GM19468 (cell line): ENCODE measurements around the gene PTPRF.
"Not testable (repeated sequence)": the region's sequence is repeated elsewhere in the genome, so short reads cannot be mapped to it uniquely, and the experiment has no call there.

ENCODE experiments used
- ATAC-seq: cut with Tn5 transposase; IDR thresholded peaks from one replicate; pipeline ENCODE4 v1.9.1; 2021; ENCODE audit warnings: mild to moderate bottlenecking, moderate library complexity, moderate number of reproducible peaks; ENCODE audit not compliant: unreplicated experiment; ENCODE audit errors: extremely low read depth

The PTPRF gene

DNA sequence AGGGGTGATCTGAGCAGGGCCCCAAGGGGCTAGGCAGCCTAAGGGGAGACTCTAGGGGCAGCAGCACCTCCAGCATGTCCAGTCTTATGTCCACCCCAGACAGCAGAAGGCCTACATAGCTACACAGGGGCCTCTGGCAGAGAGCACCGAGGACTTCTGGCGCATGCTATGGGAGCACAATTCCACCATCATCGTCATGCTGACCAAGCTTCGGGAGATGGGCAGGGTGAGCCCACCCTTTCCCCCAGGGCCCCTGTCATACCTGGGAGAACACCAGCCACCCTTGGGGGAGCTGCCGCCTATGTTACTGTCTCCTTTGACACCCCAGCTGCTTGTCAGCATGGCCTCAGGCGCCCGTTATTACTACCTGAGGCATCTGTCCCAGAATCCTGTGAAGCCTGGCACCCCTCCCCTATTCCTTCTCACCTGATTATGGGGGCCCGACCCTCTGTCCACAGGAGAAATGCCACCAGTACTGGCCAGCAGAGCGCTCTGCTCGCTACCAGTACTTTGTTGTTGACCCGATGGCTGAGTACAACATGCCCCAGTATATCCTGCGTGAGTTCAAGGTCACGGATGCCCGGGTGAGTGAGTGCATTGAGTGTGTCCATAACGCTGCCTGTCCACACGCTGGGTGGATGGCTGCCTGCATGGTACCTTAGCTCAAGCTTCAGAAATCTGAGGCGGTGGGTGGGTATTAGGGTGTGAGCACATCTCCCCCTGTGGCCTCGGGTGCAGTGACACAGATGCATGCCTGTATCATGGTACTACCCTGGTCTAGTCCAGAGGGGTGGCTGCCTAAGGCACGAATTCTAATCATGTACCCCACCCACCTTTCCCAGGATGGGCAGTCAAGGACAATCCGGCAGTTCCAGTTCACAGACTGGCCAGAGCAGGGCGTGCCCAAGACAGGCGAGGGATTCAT lies 89.6 kb downstream of the PTPRF start:
- no peak for ATAC-seq

DNA sequence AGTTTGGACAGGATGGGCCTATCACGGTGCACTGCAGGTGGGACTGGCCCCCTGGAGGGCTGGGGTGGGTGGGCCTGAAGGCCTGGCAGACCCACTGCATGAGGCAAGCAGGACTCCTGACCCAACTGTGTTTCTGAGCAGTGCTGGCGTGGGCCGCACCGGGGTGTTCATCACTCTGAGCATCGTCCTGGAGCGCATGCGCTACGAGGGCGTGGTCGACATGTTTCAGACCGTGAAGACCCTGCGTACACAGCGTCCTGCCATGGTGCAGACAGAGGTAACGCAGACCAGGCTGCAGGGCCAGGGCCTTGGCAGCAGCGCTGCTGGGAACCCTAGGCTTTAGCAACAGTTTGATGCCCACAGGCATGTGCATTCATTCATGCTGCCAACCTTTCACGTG lies 90.3 kb downstream of the PTPRF start:
- no peak for ATAC-seq

DNA sequence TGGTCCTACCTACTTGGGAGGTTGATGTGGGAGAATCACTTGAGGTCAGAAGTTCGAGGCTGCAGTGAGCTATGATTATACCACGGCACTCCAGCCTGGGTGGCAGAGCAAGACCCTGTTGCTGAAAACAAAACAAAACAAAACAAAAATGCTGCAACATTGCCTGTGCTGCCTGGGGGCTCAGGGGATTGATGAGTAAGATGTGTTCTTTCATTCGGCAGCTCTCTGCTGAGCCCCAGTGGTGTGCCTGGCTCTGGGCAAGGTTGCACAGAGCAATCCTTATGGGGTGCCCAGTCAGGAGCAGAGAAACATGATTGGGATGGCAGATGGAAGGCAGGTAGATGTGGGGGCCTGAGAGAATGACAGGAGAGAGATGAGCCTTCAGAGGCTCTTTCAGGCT lies 90.7 kb downstream of the PTPRF start:
- no peak for ATAC-seq

DNA sequence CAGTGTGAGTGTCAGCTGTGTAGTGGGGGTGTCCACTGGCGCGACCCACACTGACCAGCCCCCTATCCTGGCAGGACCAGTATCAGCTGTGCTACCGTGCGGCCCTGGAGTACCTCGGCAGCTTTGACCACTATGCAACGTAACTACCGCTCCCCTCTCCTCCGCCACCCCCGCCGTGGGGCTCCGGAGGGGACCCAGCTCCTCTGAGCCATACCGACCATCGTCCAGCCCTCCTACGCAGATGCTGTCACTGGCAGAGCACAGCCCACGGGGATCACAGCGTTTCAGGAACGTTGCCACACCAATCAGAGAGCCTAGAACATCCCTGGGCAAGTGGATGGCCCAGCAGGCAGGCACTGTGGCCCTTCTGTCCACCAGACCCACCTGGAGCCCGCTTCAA lies 91.2 kb downstream of the PTPRF start:
- ATAC-seq = no peak

DNA sequence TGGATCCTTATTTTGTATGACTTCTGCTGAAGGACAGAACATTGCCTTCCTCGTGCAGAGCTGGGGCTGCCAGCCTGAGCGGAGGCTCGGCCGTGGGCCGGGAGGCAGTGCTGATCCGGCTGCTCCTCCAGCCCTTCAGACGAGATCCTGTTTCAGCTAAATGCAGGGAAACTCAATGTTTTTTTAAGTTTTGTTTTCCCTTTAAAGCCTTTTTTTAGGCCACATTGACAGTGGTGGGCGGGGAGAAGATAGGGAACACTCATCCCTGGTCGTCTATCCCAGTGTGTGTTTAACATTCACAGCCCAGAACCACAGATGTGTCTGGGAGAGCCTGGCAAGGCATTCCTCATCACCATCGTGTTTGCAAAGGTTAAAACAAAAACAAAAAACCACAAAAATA lies 91.8 kb downstream of the PTPRF start:
- no peak for ATAC-seq

DNA sequence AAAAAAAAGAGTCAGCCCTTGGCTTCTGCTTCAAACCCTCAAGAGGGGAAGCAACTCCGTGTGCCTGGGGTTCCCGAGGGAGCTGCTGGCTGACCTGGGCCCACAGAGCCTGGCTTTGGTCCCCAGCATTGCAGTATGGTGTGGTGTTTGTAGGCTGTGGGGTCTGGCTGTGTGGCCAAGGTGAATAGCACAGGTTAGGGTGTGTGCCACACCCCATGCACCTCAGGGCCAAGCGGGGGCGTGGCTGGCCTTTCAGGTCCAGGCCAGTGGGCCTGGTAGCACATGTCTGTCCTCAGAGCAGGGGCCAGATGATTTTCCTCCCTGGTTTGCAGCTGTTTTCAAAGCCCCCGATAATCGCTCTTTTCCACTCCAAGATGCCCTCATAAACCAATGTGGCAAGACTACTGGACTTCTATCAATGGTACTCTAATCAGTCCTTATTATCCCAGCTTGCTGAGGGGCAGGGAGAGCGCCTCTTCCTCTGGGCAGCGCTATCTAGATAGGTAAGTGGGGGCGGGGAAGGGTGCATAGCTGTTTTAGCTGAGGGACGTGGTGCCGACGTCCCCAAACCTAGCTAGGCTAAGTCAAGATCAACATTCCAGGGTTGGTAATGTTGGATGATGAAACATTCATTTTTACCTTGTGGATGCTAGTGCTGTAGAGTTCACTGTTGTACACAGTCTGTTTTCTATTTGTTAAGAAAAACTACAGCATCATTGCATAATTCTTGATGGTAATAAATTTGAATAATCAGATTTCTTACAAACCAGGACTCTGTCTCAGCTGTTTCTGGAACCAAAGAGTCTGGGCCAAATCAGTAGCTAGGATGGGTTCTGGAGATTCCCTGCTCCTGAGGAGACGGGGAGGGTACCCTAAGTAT lies 92.5 kb downstream of the PTPRF start:
- ATAC-seq = no peak

DNA sequence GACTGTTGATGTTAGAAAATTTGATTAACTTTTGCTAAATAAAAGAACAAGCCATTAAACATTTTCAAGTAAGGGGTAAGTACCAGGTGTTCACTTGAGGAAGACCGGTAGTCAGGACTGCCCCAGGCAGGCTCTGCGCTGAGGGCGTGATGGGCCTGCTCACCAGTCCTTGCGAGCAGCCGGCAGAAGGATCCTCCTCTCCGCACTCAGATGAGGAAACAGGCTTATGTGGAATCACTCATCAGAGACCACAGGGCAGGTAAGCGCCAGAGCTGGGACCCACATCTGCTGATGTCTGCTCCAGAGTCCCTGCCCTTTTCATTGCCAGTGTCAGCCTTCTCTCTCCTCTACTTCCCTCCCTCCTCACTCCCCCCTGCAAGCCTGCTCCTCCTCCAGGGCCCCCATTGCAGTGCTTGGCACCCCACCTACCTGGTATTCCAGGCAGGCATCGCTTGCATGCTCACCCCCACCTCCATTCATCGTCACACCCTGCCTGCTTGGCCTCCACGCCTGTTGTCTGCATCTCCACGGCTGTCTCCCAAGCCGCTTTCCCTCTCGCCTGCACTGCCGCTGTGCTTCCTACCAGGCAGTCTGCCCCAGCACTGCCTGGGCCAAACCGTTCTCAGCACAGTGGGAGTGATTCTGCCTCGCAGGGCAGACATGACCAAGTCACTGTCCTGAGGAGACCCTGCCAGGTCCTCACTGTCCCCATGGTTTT lies 94.5 kb downstream of the PTPRF start:
- no peak for ATAC-seq

DNA sequence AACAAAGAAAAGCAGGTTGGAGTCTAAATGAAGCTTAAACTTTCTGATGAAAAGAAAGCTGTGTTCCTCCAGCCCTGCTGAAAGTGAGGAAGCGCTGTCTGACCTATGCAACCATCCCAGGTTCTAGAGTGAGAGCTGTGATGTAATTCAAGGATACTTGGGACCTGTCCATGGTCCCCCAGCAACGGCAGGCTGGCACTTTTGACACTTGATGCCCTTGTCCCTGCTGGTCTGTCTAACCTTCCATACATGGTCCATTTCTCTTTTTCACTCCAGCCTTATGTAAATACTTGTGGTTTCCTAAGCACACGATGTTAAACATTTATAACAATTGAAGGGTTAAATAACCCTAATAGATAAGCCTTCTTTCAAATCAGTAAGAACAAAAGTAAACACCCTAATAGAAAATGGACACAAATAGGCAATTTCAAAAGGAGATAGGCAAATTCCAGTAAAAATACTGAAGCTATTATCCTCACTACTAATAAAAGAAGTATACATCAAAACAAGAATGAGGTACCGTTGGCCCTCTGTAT lies 101.5 kb downstream of the PTPRF start:
- ATAC-seq = no peak

DNA sequence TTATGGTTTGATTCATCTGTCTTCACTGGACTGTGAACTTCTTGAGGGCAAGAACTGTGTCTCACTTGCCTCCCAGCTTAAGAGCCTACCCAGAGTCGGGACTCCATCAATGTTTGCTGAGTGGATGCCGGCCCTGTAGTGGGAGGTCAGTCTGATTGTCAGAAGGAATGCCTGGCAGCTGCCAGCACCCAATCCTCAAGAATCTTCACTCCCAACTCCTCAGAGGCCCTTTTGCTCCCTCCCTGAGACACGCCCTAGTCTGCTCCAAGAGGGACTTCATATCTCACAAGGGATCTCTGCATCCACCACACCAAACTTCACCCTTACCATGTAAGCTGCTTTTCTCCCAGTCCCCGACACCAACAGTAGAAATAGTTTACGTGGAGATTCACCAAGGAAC lies 104.0 kb downstream of the PTPRF start:
- ATAC-seq = no peak

DNA sequence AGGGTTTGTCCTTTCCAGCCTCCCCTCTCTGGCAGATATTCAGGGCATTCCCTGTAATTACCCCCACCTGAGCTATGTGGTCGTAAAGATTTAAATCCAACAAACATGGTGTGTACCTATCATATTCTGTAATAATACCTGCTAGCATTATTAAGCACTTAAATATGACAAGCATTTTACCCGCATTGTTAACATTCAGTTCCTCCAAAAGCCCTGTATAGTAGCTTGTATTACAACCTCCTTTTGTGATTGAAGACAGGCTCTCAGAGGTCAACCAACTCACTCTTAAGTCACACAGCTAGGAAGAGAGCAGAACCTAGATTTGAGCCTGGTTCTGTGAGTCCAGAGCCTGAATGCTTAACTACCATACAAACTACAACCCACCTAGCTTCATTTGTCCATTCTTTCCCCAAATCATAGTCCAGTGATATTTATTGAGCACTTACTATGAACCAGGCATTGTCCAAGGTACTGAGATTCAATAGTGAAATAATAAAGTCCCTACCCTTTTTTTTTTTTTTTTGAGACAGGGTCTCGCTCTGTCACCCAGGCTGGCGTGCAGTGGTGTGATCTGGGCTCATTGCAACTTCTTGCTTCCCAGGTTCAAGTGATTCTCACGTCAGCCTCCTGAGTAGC lies 105.4 kb downstream of the PTPRF start:
- ATAC-seq = no peak

DNA sequence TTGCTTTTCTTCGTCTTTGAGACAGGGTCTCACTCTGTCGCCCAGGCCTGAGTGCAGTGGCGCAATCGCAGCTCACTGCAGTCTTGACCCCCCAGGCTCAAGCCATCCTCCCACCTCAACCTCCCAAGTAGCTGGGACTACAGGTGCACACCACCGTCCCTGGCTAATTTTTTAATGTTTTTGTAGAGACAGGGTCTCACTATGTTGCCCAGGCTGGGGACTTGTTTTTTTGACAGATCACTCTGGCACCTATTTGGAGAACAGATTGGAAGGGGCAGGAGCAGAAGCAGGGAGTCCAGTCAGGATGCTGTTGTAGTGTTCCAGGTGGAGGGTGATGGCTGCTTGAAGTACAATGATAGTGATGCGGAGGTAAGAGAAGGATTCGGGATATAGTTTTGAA lies 106.6 kb downstream of the PTPRF start:
- ATAC-seq = no peak

DNA sequence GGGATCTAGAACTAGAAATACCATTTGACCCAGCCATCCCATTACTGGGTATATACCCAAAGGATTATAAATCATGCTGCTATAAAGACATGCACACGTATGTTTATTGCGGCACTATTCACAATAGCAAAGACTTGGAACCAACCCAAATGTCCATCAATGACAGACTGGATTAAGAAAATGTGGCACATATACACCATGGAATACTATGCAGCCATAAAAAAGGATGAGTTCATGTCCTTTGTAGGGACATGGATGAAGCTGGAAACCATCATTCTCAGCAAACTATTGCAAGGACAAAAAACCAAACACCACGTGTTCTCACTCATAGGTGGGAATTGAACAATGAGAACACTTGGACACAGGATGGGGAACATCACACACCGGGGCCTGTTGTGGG lies 107.7 kb downstream of the PTPRF start:
- not testable (repeated sequence) for ATAC-seq

DNA sequence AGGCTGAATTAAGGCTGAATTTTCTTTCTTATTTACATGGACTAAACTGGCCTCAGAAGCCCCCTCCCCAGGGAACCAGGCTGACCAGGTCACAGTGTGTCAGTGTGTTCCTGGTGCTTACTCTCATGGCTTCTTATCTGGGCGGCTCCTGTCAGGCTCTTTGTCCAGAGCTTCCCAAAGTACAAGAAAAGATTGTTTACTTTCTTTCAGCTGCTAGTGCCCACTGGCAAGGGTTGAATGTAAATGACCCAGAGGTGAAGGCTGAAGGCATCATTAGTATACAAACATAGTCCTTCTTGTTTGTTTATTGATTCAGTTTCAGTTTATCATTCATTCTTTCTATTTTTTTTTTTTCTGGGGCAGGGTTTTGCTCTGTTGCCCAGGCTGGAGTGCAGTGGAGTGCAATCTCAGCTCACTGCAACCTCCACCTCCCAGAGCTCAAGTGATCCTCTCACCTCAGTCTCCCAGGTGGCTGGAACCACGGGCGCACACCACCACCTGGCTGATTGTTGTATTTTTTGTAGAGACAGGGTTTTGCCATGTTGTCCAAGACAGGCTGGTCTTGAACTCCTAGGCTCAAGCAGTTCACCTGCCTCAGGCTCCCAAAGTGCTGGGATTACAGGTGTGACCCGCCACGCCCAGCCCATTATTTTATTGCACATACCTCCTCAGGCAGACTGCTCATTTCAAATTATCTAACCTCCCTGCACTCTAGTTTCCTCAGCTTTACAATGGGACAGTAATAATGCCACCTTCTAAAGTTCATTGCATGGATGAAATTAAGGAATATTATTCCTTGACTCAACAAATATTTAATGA lies 109.5 kb downstream of the PTPRF start:
- no peak for ATAC-seq

DNA sequence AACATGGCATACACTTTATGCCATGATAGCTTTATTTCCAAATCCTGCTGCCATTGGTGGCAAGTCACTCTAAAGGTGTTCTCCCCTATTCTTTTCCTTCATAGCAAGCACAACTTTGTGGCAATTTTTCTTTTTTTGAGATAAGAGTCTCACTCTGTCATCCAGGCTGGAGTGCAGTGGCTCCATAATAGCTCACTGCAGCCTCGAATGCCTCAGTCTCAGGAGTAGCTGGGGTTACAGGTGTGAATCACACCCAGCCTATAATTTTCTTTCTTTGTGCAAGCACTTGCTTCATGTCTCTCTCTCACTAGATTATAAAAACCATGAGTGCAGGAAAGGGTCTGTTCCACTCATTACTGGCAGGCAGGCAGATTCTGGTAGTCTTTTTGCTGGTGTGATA lies 113.9 kb downstream of the PTPRF start:
- no peak for ATAC-seq

DNA sequence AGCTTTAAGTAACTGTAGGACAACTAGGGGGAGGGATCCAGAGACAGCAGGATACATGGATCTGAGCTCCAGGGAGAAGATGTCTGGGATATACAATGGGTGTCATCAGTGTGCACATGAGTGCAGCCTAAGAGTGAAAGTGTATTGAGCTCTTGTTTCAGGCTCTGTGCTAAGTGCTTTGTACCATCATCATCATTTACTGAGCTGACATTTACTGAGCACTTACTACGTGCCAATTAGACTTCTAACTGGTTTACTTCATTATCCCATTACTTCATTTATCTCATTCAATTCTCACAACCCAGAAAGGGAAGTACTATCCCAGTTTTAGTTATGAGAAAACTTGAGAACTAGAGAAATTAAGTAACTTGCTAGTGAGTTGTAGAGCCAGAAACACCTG lies 114.8 kb downstream of the PTPRF start:
- no peak for ATAC-seq

DNA sequence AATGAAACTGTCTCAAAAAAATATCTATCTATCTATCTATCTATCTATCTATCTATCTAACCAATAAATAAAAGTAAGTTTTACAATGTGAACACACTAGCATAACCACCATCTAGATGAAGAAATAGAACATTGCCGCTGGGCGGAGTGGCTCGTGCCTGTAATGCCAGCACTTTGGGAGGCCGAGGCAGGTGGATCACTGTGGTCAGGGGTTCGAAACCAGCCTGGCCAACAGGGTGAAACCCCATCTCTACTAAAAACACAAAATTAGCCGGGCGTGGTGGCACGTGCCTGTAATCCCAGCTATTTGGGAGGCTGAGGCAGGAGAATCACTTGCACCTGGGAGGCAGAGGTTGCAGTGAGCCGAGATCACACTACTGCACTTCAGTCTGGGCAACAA lies 116.6 kb downstream of the PTPRF start:
- ATAC-seq = not testable (repeated sequence)

DNA sequence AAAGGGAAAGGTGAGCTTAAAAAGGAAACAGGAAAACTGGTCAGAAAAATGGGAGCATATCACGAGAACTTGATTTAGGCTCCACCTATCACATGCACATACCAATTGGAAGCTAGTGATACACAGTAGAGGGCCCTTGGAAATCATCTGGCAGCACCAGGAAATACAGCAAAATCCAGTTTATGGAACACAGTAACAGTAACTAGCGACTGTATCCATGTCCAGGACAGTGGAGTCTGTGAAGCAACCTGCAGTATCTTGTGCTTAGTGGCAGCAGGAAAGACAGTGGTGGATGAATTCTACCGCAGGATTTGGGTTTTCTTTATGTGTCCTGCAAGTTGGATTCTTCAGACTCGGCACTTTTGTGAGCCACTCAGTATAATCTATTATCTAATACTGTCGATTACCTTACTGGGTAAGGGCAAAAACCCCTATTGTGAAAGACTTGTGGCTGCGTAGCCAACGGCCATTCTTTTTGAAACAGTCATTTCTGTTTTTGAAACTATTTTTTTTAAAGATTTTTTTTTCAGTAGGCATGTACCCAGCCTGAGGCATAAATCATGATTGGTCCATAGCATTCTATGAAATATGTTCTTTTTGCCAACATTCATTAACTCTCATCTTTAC lies 117.7 kb downstream of the PTPRF start:
- ATAC-seq = no peak

DNA sequence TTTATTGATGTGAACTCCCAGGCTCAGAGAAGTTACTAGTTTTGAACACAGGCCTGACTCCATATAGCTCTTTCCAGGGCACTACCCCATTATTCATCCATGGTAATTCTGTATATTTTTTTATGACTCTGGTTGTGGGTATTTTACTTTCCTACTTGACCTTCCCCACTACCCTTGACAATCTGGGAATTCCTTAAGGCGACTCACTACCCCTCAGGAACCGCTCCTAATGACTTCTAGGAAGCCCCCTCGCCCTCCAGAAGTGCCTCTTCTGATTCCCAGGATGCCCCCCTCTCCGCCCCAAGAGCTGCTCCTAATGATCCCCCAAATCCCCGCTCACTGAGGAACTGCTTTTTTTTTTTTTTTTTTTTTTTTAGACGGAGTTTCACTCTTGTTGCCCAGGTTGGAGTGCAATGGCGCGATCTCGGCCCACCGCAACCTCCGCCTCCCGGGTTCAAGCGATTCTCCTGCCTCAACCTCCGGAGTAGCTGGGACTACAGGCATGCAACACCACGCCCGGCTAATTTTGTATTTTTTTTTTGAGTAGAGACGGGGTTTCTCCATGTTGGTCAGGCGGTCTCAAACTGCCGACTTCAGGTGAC lies 118.3 kb downstream of the PTPRF start:
- ATAC-seq = no peak
